ENCODE data around the gene PLA2G3.

The PLA2G3 gene

GRCh38 chr22:31144223-31144622, 3.9 kb upstream of the PLA2G3 start:
- no peak for DNase-seq

- no peak for DNase-seq
These were observed 3.2 kb upstream of the PLA2G3 start for GRCh38 chr22:31143537-31143936.

GRCh38 chr22:31143038-31143437, 2.7 kb upstream of the PLA2G3 start:
- no peak for DNase-seq

GRCh38 chr22:31142285-31142684, 2.0 kb upstream of the PLA2G3 start:
- DNase-seq, result no peak

GRCh38 chr22:31141551-31141950, 1.2 kb upstream of the PLA2G3 start:
- no peak for DNase-seq

- DNase-seq, result no peak
These were observed 438 bp upstream of the PLA2G3 start for GRCh38 chr22:31140746-31141145.

GRCh38 chr22:31139066-31139465, 1.2 kb downstream of the PLA2G3 start:
- DNase-seq, result no peak

- no peak for DNase-seq
These were observed 2.2 kb downstream of the PLA2G3 start for GRCh38 chr22:31138126-31138525.

GRCh38 chr22:31137721-31138120, 2.6 kb downstream of the PLA2G3 start:
- no peak for DNase-seq

- no peak for DNase-seq
These were observed 3.6 kb downstream of the PLA2G3 start for GRCh38 chr22:31136711-31137110.

GRCh38 chr22:31136155-31136554, 4.2 kb downstream of the PLA2G3 start:
- no peak for DNase-seq

- no peak for DNase-seq
These were observed 4.6 kb downstream of the PLA2G3 start for GRCh38 chr22:31135706-31136105.

GRCh38 chr22:31134688-31135087, 5.6 kb downstream of the PLA2G3 start:
- DNase-seq, result no peak

GRCh38 chr22:31133911-31134310, 6.4 kb downstream of the PLA2G3 start:
- no peak for DNase-seq

- DNase-seq, result no peak
These were observed 9.4 kb downstream of the PLA2G3 start for GRCh38 chr22:31130873-31131272.

- DNase-seq, result no peak
These were observed 12.2 kb downstream of the PLA2G3 start for GRCh38 chr22:31128156-31128555.

- no peak for DNase-seq
These were observed 13.0 kb downstream of the PLA2G3 start for GRCh38 chr22:31127181-31127772.

GRCh38 chr22:31126869-31127175, 13.5 kb downstream of the PLA2G3 start:
- no peak for DNase-seq

- DNase-seq, result no peak
These were observed 14.0 kb downstream of the PLA2G3 start for GRCh38 chr22:31126128-31126868.

GRCh38 chr22:31125521-31126117, 14.7 kb downstream of the PLA2G3 start:
- no peak for DNase-seq

GRCh38 chr22:31124811-31125465, 15.4 kb downstream of the PLA2G3 start:
- no peak for DNase-seq

- no peak for DNase-seq
These were observed 16.0 kb downstream of the PLA2G3 start for GRCh38 chr22:31124290-31124689.

- DNase-seq, result no peak
These were observed 17.1 kb downstream of the PLA2G3 start for GRCh38 chr22:31123292-31123602.

All from activated CD8-positive, alpha-beta memory T cell treated with anti-CD3 and anti-CD28 coated beads for 24 hours (primary cell).